CD4-positive, alpha-beta T cell treated with Interleukin-4 for 4 hours (primary cell): ENCODE data around the gene DPH2.

Source experiments
- DNase-seq: peaks from one replicate; pipeline ENCODE4 v3.0.0-alpha.2; 2020

DPH2 gene

DNA sequence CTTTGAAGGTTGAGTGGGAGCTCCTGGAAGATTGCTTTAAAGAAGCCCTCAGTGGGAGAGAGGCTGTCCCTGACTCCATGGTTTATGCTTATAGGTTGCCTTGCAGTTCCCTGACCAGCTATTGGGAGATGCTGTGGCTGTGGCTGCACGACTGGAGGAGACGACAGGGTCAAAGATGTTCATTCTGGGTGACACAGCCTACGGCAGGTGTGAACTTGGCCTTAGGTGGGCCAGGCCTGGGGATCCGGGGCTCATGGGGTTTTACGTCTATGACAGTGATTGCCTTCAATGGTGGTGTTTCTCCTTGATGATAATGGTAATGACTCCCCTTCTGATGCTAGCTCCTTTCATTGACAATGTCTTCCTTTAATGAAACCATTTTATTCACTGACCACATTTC lies 692 bp downstream of the DPH2 start:
- DNase-seq = no peak

GRCh38 chr1:43970911-43971310 lies 1.1 kb downstream of the DPH2 start:
- DNase-seq = no peak

- DNase-seq = no peak
Observed at GRCh38 chr1:43971336-43971980, 1.6 kb downstream of the DPH2 start.

DNA sequence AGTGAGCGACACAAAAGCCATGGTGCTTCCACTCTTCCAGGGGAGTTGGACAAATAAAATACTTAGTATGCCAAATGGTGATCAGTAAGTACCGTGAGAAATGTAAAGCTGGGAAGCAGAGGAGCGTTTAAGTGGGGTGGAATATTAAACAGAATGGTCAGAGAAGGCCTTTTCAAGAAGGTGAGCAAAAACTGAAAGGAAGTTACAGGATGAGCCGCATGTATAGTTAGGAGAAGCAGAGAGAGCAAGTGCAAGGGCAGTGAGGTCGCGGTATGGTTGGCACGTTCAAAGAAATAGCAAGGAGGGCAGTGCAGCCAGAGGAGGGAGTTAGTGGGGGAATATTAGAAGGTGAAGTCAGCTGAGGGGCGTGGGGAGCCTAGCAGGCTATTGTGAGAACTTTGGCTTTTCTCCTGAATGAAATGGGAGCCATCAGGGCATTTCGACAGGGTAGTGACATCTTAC lies 4.2 kb downstream of the DPH2 start:
- DNase-seq = no peak

- DNase-seq = peak; percentile 87
Observed at GRCh38 chr1:43974443-43975248, 4.8 kb downstream of the DPH2 start, which contains the start of gene ATP6V0B. Gene ATP6V0B, plus strand, starts transcription at chr1:43974960. Its CDS starts 81 bp downstream, at chr1:43975041.

- peak; percentile 37 for DNase-seq
Observed at GRCh38 chr1:43975249-43975961, 5.6 kb downstream of the DPH2 start.

DNA sequence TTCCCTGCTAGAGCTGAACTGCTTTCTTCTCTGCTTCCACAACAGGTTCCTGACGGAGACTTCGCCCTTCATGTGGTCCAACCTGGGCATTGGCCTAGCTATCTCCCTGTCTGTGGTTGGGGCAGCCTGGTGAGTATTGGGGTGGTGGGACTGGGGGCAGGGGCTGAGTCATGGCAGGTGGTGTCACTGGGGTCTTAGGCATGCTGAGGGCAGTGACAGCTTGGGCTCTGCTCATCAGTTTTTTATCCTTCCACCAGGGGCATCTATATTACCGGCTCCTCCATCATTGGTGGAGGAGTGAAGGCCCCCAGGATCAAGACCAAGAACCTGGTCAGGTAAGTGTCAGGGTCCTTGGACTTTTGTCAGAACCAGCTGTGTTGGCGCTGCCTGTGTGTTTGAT lies 6.2 kb downstream of the DPH2 start:
- no peak for DNase-seq

- DNase-seq = no peak
Observed at GRCh38 chr1:43976890-43977289, 7.1 kb downstream of the DPH2 start.

DNA sequence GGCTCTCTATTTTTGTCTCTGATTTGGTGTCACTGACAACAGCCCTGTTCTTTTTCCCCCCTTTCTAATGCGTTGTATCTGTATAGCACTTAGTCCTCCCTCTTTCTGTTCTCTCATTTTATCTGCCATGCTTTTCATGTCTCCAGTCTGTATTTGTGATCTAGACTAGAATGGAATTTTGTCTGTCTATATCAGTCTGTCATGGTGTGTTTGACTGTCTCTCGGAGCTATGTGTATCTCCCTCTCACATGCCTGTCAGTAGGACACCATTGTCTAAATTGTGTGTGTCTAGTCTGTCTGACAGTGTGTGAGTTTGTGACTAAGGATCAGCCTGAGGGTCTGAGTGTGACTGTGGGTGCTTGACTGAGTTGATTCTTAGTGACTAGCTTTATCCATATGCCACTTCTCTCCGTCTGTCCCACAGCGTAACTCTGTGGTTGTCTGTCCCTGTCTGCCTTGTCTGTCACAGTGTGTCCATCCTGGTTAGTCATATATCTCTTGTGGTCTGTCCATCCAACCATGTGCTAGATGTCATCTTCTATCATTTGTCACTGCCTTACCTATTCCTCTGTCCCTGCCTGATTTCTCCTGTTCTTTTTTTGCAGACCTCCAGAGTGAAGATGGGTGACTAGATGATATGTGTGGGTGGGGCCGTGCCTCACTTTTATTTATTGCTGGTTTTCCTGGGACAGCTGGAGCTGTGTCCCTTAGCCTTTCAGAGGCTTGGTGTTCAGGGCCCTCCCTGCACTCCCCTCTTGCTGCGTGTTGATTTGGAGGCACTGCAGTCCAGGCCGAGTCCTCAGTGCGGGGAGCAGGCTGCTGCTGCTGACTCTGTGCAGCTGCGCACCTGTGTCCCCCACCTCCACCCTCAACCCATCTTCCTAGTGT lies 7.8 kb downstream of the DPH2 start:
- DNase-seq = no peak

DNA sequence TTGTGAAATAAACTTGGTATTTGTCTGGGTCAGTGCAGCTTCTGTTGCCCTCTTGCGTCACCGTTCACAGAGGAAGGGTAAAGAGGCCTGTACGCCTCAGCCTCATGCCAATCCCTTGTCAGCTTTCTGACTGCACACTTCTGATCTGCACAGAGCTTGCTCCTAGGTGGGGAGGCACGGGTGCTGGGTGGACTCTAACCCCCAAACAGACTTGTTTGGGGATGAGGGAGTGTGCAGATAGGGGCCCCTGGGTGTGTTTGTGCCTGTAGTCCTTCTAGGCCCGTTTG lies 8.4 kb downstream of the DPH2 start:
- no peak for DNase-seq

- DNase-seq = no peak
Observed at GRCh38 chr1:43978551-43979260, 8.9 kb downstream of the DPH2 start, which contains the start of gene B4GALT2. Gene B4GALT2, plus strand, starts transcription at chr1:43979210. Its CDS starts 1,951 bp downstream, at chr1:43981161.

GRCh38 chr1:43979261-43979527 lies 9.4 kb downstream of the DPH2 start:
- DNase-seq = no peak

GRCh38 chr1:43979528-43980254 lies 9.9 kb downstream of the DPH2 start:
- DNase-seq = no peak

DNA sequence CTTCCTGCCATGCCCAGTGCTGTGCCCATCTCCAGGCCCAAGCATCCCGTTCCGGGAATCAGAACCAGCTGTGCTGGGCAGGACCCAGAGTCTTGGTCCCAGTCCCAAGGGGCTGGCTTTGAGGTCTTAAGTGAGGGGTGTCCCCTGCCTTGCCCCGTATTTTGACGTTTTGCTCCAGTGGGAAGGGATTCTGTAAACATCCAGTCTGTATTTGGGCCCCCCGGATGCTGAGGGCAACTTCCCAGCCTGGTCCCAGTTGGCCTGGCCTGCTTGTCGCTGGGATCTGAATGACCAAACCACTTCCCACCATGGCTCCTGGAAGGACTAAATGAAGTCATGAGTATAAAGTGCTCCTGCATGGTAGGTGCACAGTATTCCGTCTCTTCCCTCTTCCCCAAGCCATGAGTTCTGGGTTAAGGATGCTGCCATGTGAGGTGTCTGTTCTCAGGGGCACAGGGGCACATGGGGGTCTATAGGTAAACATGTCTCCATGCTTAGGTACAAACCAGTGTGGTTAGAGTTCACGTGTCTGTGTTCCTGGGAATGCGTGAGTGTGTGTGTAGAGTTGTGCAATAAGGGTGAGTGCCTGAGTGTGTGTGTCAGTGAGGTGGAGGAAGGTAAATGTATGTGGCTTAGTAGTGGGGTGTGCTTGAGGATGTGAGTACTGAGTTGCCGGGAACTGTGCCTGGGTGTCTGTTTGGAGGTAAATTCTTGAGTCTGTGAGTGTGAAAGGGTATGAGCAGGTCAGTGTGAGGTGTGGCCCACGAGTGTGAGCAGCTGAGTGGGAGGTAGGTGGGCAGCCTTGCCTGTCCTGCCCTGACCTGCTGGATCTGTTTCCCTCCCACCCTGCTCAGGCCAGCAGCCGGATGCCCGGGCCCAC lies 10.7 kb downstream of the DPH2 start:
- DNase-seq = no peak

DNA sequence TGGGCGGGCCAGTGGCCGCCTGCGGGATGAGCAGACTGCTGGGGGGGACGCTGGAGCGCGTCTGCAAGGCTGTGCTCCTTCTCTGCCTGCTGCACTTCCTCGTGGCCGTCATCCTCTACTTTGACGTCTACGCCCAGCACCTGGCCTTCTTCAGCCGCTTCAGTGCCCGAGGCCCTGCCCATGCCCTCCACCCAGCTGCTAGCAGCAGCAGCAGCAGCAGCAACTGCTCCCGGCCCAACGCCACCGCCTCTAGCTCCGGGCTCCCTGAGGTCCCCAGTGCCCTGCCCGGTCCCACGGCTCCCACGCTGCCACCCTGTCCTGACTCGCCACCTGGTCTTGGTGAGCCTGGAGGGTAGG lies 11.3 kb downstream of the DPH2 start:
- no peak for DNase-seq

GRCh38 chr1:43981636-43982035 lies 11.8 kb downstream of the DPH2 start:
- no peak for DNase-seq

DNA sequence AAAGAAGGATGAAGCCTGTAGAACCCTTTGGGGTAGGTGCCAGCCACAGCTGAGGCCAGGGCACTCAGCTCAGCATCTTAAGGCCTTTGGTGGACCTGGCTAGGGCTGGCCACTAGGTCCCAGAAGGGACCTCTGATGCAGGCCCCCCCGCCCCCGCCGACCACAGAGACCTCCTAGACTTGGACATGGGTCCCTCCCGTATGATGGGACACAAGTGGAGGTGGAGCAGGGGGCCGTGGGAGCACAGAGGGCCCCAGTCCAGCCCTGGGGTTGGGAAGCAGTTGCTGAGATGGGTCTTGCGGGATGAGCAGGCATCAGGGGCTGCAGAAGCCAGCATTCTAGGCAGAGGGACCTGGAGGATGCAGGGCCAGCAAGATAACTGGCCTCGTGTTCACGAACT lies 12.4 kb downstream of the DPH2 start:
- no peak for DNase-seq

- no peak for DNase-seq
Observed at GRCh38 chr1:43982808-43983207, 13.0 kb downstream of the DPH2 start.

GRCh38 chr1:43983253-43983899 lies 13.6 kb downstream of the DPH2 start:
- no peak for DNase-seq

DNA sequence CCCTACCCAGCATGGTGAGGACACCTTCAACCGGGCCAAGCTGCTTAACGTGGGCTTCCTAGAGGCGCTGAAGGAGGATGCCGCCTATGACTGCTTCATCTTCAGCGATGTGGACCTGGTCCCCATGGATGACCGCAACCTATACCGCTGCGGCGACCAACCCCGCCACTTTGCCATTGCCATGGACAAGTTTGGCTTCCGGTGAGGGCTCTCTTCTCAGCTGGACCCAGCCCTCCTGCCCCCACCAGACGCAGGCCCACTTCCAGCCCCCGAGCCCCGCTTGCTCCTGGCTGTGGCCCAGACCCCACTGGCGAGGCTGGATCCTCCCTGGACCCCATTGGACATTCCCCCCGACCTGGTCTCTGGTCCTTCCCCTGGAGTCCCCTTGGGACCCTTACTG lies 15.0 kb downstream of the DPH2 start:
- no peak for DNase-seq
